ENCODE results near the gene FMNL1.

DNA sequence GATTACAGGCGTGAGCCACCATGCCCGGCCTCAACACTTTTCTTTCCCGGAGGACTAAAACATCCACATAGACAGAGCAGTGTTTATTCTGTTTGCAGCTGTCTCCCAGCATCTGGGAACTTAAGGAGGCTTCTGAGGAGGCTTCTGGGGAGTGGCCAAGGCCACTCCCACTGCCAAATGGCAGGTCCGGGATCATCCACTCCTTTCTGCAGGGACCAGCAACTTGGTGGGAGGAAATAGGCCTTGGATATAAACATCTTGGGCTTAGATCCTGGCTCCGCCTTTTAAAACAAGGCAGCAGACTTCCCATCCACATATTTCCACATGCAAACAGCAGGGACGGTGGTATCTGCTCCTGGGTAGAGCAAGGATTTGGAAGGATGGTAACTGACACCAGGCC, 54.3 kb downstream of the FMNL1 start:
- TF ChIP-seq, protein P1, sequence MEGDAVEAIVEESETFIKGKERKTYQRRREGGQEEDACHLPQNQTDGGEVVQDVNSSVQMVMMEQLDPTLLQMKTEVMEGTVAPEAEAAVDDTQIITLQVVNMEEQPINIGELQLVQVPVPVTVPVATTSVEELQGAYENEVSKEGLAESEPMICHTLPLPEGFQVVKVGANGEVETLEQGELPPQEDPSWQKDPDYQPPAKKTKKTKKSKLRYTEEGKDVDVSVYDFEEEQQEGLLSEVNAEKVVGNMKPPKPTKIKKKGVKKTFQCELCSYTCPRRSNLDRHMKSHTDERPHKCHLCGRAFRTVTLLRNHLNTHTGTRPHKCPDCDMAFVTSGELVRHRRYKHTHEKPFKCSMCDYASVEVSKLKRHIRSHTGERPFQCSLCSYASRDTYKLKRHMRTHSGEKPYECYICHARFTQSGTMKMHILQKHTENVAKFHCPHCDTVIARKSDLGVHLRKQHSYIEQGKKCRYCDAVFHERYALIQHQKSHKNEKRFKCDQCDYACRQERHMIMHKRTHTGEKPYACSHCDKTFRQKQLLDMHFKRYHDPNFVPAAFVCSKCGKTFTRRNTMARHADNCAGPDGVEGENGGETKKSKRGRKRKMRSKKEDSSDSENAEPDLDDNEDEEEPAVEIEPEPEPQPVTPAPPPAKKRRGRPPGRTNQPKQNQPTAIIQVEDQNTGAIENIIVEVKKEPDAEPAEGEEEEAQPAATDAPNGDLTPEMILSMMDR (IDR thresholded peaks at IDR 0.05; ENCODE audit: borderline replicate concordance, extremely low read depth, low read length, poor library complexity, severe bottlenecking), result no peak
- no peak for TF ChIP-seq EZH2 (IDR thresholded peaks at IDR 0.05; ENCODE audit: borderline replicate concordance, low read depth, low read length, severe bottlenecking)
